GM21619 (cell line): ENCODE measurements around the gene CFAP92.

ENCODE experiments used
- ATAC-seq: cut with Tn5 transposase; IDR thresholded peaks from one replicate; pipeline ENCODE4 v1.9.1; 2021; ENCODE audit not compliant: unreplicated experiment

Gene CFAP92

DNA sequence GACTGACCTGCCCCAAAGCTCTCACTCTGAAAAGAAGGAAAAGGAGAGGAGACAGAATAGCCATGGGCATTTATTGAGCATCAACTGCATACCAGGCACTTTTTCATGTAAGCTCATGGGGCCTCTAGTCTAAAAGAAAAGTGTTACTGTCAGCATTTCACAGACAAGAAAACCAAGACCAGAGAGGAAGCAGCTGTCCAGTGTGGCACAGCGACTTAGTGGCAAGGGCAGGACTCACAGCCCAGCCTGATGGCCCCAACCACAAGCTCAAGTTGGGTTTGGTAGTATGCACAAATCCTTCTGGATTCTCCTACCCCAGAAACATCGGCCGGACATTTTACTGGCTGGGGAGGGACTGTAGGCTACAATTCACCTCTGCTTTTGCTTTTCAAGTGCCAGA lies 13.0 kb upstream of the CFAP92 start:
- no peak for ATAC-seq

DNA sequence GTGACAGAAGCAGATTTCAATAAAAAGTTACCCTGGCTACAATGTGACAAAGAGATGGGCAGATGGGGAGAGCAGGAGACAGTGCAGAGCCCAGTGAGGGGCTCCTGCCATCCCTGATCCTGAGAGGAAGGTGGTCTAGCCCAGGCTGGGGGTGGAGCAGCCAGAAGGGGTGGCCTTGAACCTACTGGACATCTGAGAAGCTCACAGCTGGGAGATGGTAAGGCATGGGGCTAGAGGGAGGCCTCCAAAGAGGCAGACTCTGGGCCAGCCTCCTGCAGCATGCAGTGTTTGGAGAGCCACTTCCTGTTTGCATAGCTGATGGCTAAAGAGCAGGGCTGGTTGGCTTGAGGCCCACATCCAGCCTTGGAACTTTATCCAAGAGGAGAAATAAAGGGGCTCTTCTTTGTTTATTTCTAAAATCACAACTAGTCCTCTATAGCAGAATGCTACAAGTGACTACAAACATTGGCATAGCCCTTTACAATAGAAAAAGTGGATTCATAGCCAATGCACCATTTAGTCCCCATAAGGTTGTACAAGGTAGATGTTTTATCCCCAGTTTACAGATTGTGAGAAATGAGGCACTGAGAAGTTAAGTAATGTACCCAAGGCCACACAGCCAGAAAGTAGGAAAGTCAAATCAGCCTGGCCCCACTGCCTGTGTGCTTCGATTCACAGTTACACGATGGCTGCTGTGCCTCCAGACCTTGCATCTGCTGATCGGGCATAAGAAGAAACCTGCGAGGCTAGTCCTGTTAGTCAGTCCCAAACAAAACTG lies 11.8 kb upstream of the CFAP92 start:
- no peak for ATAC-seq

DNA sequence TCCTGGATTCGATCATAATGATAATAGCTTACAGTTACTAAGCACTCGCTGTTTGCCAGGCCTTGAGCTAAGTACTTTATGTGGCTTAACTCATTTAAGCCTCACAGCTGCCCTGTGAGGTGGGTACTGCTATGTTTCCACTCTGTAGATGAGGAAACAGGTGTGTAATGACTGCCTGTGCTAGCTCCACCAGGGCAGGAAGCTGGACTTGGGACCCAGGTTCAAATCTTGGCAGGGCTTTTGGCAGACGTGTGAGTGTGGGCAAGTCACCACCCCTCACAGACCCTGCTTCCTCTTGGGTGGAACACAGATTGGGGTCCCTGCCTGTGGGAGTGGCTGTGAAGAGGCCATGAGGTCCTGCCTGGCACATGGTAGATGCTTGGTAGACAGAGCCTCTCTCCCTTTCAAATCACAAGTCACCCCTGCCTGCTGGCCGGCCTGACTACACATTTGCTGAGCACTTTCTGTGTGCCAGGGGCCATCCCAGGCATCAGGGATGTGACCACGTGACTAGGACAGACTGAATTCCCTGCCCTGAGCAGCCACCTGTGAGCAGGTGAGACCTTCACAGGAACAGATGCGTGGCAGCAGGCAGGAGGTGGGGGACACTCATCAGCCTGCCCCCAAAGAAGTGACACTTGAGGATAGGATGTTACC lies 10.9 kb upstream of the CFAP92 start:
- no peak for ATAC-seq

GRCh38 chr3:129003578-129004112 lies 9.8 kb upstream of the CFAP92 start:
- ATAC-seq: no peak

- ATAC-seq: no peak
These were observed 9.0 kb upstream of the CFAP92 start for GRCh38 chr3:129002573-129003569.

- ATAC-seq: no peak
These were observed 8.1 kb upstream of the CFAP92 start for GRCh38 chr3:129001806-129002572.

- no peak for ATAC-seq
These were observed 7.4 kb upstream of the CFAP92 start, which contains the start of gene EFCC1 for GRCh38 chr3:129001101-129001805. EFCC1 (plus strand) TSS chr3:129001304; CDS start chr3:129001629, 325 bp downstream.

- ATAC-seq: no peak
These were observed 6.8 kb upstream of the CFAP92 start for GRCh38 chr3:129000742-129001100.

DNA sequence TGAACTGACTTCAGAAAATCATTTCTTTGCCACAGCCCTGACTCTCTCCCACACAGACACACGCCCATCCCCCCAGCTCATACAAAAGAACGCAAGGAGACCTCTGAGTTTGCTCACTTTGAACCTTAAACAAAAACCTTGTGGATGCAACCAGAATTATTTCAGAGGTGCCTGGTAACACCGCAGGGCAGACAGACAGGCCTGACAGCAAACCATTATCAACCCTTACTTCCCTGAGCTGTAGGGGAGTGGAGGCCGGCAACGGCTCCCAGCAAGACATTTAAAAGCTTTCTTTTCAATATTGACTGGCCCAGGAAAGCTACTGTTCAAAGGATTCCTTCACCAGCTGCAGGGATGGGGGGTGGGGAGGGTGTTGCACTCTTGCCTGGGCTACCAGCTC lies 5.2 kb upstream of the CFAP92 start:
- no peak for ATAC-seq

GRCh38 chr3:128998561-128998960 lies 4.7 kb upstream of the CFAP92 start:
- ATAC-seq: no peak

- no peak for ATAC-seq
These were observed 3.7 kb upstream of the CFAP92 start for GRCh38 chr3:128997486-128998133.

DNA sequence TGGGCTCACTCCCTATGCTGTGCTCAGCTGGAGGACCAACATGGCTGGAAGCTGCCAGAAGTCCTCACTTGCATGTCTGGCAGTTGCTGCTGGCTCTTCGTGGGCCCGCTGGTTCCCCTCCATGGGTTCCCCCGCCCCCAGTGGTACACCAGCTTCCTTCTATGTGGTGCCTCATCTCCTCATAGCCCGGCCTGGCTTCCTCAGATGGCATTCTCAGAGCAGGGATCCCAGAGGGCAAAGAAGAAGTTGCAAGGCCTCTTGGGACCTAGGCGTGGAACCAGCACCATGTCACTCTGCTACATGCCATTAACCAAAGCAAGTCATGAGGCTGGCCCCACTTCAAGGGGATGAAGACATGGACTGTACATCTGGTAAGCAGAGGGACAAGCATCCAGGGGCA lies 2.9 kb upstream of the CFAP92 start:
- ATAC-seq: no peak

- ATAC-seq: no peak
These were observed 2.3 kb upstream of the CFAP92 start for GRCh38 chr3:128996200-128996599.

GRCh38 chr3:128995737-128996136 lies 1.9 kb upstream of the CFAP92 start:
- no peak for ATAC-seq

- ATAC-seq: no peak
These were observed 988 bp upstream of the CFAP92 start for GRCh38 chr3:128994581-128995546.

DNA sequence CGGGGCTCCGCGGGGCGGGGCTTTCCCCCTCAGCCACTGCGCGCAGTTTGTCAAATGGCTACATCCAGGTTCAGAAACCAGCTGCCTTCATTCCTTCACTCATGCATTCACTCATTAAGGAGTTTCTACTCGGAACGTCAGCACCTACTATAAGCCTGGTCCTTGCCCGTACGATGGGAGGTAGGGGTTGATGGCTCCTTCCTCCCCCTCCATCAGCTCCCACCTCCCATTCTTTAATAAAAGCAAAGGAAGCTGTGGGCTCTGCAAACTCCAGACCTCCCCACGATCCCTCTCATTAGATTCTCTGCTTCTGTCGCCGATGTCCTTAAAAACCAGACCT lies 267 bp upstream of the CFAP92 start:
- ATAC-seq: no peak

GRCh38 chr3:128992926-128993460 lies 883 bp downstream of the CFAP92 start:
- ATAC-seq: no peak

DNA sequence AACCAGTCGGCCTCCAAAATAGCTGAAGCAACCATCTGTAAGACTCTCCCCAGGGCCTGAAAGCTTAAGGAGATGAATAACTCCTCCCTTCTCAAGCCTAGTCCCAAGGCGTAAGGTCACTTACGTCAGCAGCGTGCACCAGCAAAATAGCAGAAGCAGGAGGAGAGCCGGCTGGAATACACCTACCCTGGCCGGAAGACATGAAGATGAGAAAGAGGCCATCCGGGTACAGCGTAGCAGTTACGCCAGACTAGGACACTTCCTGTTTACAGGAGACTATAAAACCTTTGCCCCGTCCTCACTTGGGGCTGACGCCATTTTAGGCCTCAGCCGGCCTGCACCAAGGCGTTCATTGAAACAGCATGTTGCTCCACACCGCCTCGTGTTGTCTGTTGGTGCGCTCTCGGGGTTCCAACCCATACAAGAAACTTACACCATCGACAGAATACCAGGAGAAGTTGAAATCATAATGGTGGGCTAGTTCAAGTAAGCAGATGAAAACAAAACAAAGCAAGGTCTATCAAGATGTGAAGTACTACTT lies 2.5 kb downstream of the CFAP92 start:
- ATAC-seq: no peak
